HG02610 (cell line): ENCODE results near the gene EEFSEC.

ENCODE experiments used
- ATAC-seq: cut with Tn5 transposase; IDR thresholded peaks from one replicate; pipeline ENCODE4 v1.9.1; 2021; ENCODE audit warnings: mild to moderate bottlenecking, moderate library complexity; ENCODE audit not compliant: unreplicated experiment

Gene EEFSEC

GRCh38 chr3:128405554-128406277 lies 252.4 kb downstream of the EEFSEC start:
- no peak for ATAC-seq

- ATAC-seq = no peak
These were observed 254.0 kb downstream of the EEFSEC start for GRCh38 chr3:128407247-128407646.

- no peak for ATAC-seq
These were observed 254.9 kb downstream of the EEFSEC start for GRCh38 chr3:128408012-128408692.

- ATAC-seq = no peak
These were observed 255.7 kb downstream of the EEFSEC start for GRCh38 chr3:128408693-128409623.

- ATAC-seq = no peak
These were observed 256.6 kb downstream of the EEFSEC start for GRCh38 chr3:128409624-128410581.

- ATAC-seq = no peak
These were observed 257.6 kb downstream of the EEFSEC start for GRCh38 chr3:128410669-128411573.

- ATAC-seq = no peak
These were observed 258.3 kb downstream of the EEFSEC start for GRCh38 chr3:128411574-128412064.

- ATAC-seq = no peak
These were observed 259.1 kb downstream of the EEFSEC start for GRCh38 chr3:128412180-128413002.

GRCh38 chr3:128413003-128413370 lies 259.7 kb downstream of the EEFSEC start:
- ATAC-seq = no peak

GRCh38 chr3:128413413-128414205 lies 260.3 kb downstream of the EEFSEC start:
- no peak for ATAC-seq

- ATAC-seq = no peak
These were observed 262.0 kb downstream of the EEFSEC start for GRCh38 chr3:128415200-128415772.

GRCh38 chr3:128415773-128416577 lies 262.7 kb downstream of the EEFSEC start:
- no peak for ATAC-seq

GRCh38 chr3:128416578-128417211 lies 263.4 kb downstream of the EEFSEC start:
- no peak for ATAC-seq

GRCh38 chr3:128418900-128419299 lies 265.6 kb downstream of the EEFSEC start:
- ATAC-seq = no peak

- ATAC-seq = no peak
These were observed 266.0 kb downstream of the EEFSEC start for GRCh38 chr3:128419311-128419710.

- no peak for ATAC-seq
These were observed 267.0 kb downstream of the EEFSEC start for GRCh38 chr3:128420289-128420688.
